Gastrocnemius medialis (tissue), 4 donors: ENCODE data around the gene AKAIN1.

Experiments used
- CTCF ChIP-seq, 5 experiments: fragments of 450-650 bp in 3 of 5; fragments of 200-600 bp in 2 of 5; sonication (generic) in 2 of 5; IDR thresholded peaks in 4 of 5; conservative IDR thresholded peaks in 1 of 5; 1 replicate in 4 of 5; 2 replicates in 1 of 5; pipeline ENCODE4 v1.5.1; 2016 to 2019; ENCODE audit warnings: antibody characterized with exemption in 5 of 5, mild to moderate bottlenecking in 3 of 5, moderate library complexity in 3 of 5
- POLR2A ChIP-seq, 2 donors: fragments of 450-650 bp; IDR thresholded peaks; one replicate each; pipeline ENCODE4 v1.6.1; 2017; ENCODE audit warnings: antibody characterized with exemption in 2 of 2, mild to moderate bottlenecking in 2 of 2, moderate library complexity in 2 of 2

GRCh38 chr18:5167831-5168230 is 29.2 kb downstream of the AKAIN1 start:
- no peak for TF ChIP-seq CTCF (IDR thresholded peaks at IDR 0.05 in 4 of 5, conservative IDR thresholded peaks at IDR 0.05 in 1 of 5)
- TF ChIP-seq POLR2A (IDR thresholded peaks at IDR 0.05), result no peak
